Retinal pigment epithelial cell (primary cell): ENCODE data around the gene GADD45B.
"Not testable (repeated sequence)": the region's sequence is repeated elsewhere in the genome, so short reads cannot be mapped to it uniquely, and the experiment has no call there.

Experiments
- DNase-seq: peaks from one replicate; pipeline ENCODE4 v3.0.0-alpha.2; 2010; ENCODE audit warnings: low read depth
- H3K4me3 ChIP-seq: 2 replicates; pipeline ENCODE4 v1.5.1; 2011; ENCODE audit warnings: mild to moderate bottlenecking, low read length, control low read depth, moderate library complexity
- CTCF ChIP-seq: conservative IDR thresholded peaks from 2 replicates; pipeline ENCODE4 v1.5.1; 2011; ENCODE audit warnings: low read depth, low read length, control low read depth, inconsistent platforms

The GADD45B gene

GRCh38 chr19:2461751-2462634 is 13.9 kb upstream of the GADD45B start:
- TF ChIP-seq CTCF = peak; percentile 20
- no peak for DNase-seq
- H3K4me3 ChIP-seq = peak overlapping the region; percentile 60

- H3K4me3 ChIP-seq = peak overlapping the region; percentile 60
- DNase-seq = peak; percentile 90
- no peak for TF ChIP-seq CTCF
Measured at GRCh38 chr19:2462635-2463421, 13.1 kb upstream of the GADD45B start.

GRCh38 chr19:2463694-2464093 is 12.2 kb upstream of the GADD45B start:
- not testable (repeated sequence) for DNase-seq

GRCh38 chr19:2464389-2464788 is 11.5 kb upstream of the GADD45B start:
- no peak for DNase-seq
- H3K4me3 ChIP-seq = no peak overlapping the region
- TF ChIP-seq CTCF = no peak

More at GRCh38 chr19:2463694-2464093, 12.2 kb upstream of the GADD45B start:
- not testable (repeated sequence) for H3K4me3 ChIP-seq

GRCh38 chr19:2468596-2468995 is 7.3 kb upstream of the GADD45B start:
- H3K4me3 ChIP-seq = no peak overlapping the region
- no peak for TF ChIP-seq CTCF
- no peak for DNase-seq

- no peak overlapping the region for H3K4me3 ChIP-seq
- TF ChIP-seq CTCF = no peak
- no peak for DNase-seq
Measured at GRCh38 chr19:2469102-2469914, 6.6 kb upstream of the GADD45B start.

- DNase-seq = not testable (repeated sequence)
Measured at GRCh38 chr19:2469915-2470200, 6.1 kb upstream of the GADD45B start.

More at GRCh38 chr19:2469915-2470200, 6.1 kb upstream of the GADD45B start:
- H3K4me3 ChIP-seq = not testable (repeated sequence)
